HG03558 (cell line): Measurements from ENCODE around the gene PCDHGC3.
A peak's percentile ranks its signal among the peaks of the same experiment; 100 is the strongest.
"Not testable (repeated sequence)": the region's sequence is repeated elsewhere in the genome, so short reads cannot be mapped to it uniquely, and the experiment has no call there.

Experiments
- ATAC-seq: cut with Tn5 transposase; IDR thresholded peaks from one replicate; pipeline ENCODE4 v1.9.1; 2021; ENCODE audit warnings: moderate number of reproducible peaks; ENCODE audit not compliant: unreplicated experiment; ENCODE audit errors: extremely low read depth

Gene PCDHGC3

GRCh38 chr5:141475625-141476131 is at the start of gene PCDHGC3:
PCDHGC3 (plus strand) TSS chr5:141475966; CDS start chr5:141476117, 151 bp downstream.
- ATAC-seq: peak; percentile 94

DNA sequence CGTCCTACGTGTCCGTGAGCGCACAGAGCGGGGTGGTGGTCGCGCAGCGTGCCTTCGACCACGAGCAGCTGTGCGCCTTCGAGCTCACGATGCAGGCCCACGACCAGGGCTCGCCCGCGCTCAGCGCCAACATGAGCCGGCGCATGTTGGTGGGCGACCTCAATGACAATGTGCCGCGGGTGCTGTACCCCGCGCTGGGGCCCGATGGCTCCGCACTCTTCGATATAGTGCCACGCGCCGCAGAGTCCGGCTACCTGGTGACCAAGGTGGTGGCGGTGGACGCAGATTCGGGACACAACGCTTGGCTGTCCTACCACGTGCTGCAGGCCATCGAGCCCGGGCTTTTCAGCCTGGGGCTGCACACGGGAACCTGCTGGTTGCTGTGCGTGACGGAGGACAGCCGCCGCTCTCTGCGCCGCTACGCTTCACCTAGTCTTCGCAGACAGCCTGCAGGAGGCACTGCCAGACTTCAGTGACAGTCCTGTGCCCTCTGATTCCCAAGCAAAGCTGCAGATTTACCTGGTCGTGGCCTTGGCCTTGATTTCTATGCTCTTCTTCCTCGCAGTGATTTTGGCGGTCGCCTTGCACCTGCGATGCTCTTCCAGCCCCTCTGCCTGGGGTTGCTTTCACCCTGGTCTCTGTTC is 47.9 kb upstream of the PCDHGC3 start:
- no peak for ATAC-seq

DNA sequence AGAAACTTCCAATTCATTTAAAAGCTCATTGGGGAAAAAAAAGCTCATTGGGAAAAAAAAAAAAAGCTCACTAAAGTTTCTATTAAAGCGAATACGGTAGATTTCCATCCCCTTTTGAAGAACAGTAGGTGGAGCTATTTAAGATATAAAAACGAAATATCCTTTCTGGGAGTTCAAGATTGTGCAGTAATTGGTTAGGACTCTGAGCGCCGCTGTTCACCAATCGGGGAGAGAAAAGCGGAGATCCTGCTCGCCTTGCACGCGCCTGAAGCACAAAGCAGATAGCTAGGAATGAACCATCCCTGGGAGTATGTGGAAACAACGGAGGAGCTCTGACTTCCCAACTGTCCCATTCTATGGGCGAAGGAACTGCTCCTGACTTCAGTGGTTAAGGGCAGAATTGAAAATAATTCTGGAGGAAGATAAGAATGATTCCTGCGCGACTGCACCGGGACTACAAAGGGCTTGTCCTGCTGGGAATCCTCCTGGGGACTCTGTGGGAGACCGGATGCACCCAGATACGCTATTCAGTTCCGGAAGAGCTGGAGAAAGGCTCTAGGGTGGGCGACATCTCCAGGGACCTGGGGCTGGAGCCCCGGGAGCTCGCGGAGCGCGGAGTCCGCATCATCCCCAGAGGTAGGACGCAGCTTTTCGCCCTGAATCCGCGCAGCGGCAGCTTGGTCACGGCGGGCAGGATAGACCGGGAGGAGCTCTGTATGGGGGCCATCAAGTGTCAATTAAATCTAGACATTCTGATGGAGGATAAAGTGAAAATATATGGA is 45.2 kb upstream of the PCDHGC3 start, which contains the start of gene PCDHGA12:
TSS of gene PCDHGA12 (plus strand) at position 176 of the 782 bp plus-strand sequence. CDS start at position 429, 253 bp downstream.
- ATAC-seq: peak; percentile 82

GRCh38 chr5:141431286-141431685 is 44.5 kb upstream of the PCDHGC3 start:
- ATAC-seq: no peak

DNA sequence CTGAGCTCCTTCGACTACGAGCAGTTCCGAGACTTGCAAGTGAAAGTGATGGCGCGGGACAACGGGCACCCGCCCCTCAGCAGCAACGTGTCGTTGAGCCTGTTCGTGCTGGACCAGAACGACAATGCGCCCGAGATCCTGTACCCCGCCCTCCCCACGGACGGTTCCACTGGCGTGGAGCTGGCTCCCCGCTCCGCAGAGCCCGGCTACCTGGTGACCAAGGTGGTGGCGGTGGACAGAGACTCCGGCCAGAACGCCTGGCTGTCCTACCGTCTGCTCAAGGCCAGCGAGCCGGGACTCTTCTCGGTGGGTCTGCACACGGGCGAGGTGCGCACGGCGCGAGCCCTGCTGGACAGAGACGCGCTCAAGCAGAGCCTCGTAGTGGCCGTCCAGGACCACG is 43.5 kb upstream of the PCDHGC3 start:
- not testable (repeated sequence) for ATAC-seq

- not testable (repeated sequence) for ATAC-seq
These were observed 43.0 kb upstream of the PCDHGC3 start for GRCh38 chr5:141432726-141433125.

DNA sequence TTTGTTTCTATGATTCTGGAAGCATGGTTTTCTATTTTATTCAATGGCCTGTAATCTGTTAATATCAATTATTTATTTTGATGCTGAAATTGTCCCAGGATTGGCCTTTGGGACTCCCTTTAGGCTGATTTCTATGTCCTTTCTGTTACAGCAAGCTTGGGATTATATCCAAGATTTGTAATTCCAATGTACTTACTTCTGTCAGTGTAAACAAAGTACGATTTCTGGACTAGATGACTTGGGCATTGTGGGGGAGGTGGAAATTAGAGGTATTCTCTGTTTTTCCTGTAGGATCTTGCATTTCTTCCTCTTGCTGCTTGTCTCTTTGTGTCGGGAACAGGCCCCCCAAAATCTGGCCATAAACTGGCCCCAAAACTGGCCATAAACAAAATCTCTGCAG is 41.8 kb upstream of the PCDHGC3 start:
- no peak for ATAC-seq

DNA sequence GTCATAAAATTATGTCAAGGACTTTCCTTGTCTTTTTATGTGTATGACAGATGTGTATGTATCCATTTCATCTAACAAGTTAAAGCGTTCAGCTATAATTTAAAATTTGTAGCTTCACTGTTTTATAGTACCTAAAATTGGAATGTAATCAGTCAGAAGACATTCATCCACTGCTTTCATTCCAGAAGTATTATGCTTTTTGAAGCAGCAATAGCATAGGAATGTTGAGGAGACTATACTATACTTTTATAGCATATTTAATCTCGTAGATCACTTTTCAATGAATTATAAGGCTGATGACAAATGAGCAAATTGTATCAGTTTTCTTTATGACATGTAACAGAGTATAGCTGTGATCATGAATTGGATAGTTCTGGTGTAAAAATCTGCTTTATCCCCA is 38.5 kb upstream of the PCDHGC3 start:
- no peak for ATAC-seq

- no peak for ATAC-seq
These were observed 36.2 kb upstream of the PCDHGC3 start for GRCh38 chr5:141439411-141440141.

DNA sequence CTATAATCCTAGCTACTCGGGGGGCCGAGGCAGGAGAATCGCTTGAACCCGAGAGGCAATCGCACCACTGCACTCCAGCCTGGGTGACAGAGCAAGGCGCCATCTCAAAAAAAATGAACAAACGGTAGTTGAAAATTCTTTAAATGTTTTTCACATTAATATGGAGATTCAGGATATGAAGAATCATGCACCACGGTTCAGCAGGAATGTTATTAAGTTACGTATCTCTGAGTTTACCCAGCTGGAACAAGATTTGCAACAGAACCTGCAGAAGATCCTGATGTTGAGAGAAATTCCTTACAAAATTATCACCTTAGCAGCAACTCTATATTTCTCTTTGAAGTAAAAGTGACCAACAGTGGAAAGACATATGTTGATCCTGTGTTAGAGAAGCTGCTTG is 35.4 kb upstream of the PCDHGC3 start:
- ATAC-seq: no peak

- ATAC-seq: no peak
These were observed 34.1 kb upstream of the PCDHGC3 start for GRCh38 chr5:141441571-141442170.

DNA sequence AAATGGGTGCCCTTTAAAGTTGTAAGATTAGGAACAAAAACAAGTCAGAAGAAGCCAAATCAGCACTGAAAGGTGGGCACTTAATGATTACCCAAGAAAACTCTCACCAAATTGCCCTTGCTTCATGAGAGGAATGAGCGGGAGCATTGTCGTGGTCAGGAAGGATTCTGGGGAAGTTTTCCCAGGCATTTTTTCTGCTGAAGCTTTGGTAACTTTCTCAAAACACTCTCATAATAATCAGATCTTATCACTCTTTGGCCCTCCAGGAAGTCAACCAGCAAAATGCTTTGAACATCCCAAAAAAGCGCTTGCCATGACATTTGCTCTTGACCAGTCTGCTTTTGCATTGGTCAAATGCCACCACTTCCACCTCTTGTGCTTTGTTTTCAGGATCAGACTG is 10.4 kb upstream of the PCDHGC3 start:
- no peak for ATAC-seq

- ATAC-seq: no peak
These were observed 556 bp downstream of the PCDHGC3 start for GRCh38 chr5:141476132-141476911.

DNA sequence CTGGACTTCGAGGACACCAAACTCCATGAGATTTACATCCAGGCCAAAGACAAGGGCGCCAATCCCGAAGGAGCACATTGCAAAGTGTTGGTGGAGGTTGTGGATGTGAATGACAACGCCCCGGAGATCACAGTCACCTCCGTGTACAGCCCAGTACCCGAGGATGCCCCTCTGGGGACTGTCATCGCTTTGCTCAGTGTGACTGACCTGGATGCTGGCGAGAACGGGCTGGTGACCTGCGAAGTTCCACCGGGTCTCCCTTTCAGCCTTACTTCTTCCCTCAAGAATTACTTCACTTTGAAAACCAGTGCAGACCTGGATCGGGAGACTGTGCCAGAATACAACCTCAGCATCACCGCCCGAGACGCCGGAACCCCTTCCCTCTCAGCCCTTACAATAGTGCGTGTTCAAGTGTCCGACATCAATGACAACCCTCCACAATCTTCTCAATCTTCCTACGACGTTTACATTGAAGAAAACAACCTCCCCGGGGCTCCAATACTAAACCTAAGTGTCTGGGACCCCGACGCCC is 1.3 kb downstream of the PCDHGC3 start:
- ATAC-seq: no peak

DNA sequence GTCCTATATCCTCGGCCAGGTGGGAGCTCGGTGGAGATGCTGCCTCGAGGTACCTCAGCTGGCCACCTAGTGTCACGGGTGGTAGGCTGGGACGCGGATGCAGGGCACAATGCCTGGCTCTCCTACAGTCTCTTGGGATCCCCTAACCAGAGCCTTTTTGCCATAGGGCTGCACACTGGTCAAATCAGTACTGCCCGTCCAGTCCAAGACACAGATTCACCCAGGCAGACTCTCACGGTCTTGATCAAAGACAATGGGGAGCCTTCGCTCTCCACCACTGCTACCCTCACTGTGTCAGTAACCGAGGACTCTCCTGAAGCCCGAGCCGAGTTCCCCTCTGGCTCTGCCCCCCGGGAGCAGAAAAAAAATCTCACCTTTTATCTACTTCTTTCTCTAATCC is 2.0 kb downstream of the PCDHGC3 start:
- ATAC-seq: no peak

- no peak for ATAC-seq
These were observed 2.7 kb downstream of the PCDHGC3 start for GRCh38 chr5:141478321-141478945.

DNA sequence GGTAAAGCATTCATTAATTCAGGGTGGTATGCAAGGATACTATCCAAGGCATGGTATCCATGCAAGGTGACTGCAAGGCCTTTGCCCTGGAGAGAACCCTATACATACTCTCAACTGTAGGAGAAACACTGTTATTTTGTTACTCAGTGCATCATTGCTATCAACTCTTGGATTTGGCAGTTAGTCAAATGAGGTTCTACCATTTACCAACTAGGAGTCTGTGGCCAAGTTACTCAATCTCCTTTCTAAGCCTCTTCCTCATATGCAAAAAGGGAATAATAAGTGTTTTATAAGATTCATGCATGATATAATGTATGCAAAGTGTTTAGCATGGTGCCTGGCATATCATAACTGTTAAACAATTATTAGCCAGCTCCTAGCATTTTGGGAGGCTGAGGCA is 4.0 kb downstream of the PCDHGC3 start:
- no peak for ATAC-seq

DNA sequence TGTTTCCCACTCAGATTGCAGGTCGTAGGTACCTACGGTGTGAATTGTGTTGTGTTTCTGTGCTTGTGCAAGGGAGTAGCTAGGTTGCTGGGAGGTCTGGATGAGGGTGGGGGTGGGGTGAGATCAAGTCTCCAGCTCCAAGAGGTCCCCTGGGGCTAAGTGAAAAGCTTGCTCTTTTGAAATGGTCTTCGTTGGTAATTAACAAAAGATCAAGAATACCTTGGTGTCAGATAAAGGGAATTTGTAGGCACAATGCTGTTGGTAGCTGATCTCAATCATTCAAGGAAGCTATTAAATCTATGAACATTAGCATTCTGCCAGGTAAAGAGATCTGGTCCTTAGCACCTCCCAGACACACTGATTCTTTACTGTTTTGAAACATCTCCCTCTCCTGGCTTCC is 8.1 kb downstream of the PCDHGC3 start:
- ATAC-seq: no peak

GRCh38 chr5:141484310-141484640 is 8.5 kb downstream of the PCDHGC3 start:
- ATAC-seq: no peak
